HG03039 (cell line): ENCODE measurements around the gene TRAF1.

ENCODE experiments used
- ATAC-seq: cut with Tn5 transposase; IDR thresholded peaks from one replicate; pipeline ENCODE4 v1.9.1; 2021; ENCODE audit warnings: mild to moderate bottlenecking, moderate library complexity; ENCODE audit not compliant: unreplicated experiment

TRAF1 gene

GRCh38 chr9:120853198-120853597 is 73.4 kb downstream of the TRAF1 start:
- ATAC-seq = no peak
